ENCODE data around the gene FAM186B. TPM values are rescaled to one million over a fixed set of nuclear protein-coding genes. Genes with fewer than 3 reads are reported as not detected.

FAM186B gene
- total RNA-seq, 1 experiment from 2014 or later, result 0.46 TPM

DNA sequence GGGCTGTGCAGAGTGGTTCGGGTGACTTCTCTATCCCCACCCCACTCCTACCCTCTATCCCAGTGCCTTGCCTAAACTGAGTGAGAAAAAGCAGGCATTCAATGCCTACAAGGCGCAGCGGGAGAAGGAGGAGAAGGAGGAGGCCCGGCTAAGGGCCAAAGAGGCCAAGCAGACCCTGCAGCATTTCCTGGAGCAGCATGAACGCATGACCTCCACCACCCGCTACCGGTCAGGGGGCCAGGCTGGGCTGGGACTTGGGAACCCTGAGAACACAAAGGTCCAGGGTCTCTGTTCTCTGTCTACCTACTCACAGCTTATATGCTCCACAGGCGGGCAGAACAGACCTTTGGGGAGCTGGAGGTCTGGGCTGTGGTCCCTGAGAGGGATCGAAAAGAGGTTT is 29.6 kb upstream of the FAM186B start:
- H4K8ac ChIP-seq (replicated peaks; ENCODE audit: insufficient read length, low read depth, low read length), result no peak overlapping the region
- no peak overlapping the region for H2BK120ac ChIP-seq (ENCODE audit: low read depth, low read length, poor library complexity, severe bottlenecking)
- no peak overlapping the region for H2BK12ac ChIP-seq (ENCODE audit: insufficient read length, low read depth, low read length)
- no peak overlapping the region for H3K4me2 ChIP-seq (ENCODE audit: insufficient read depth, insufficient read length, low read length)
- WGBS (ENCODE audit: extremely low coverage, insufficient read length, low lambda C conversion rate), result no CpG with 5 or more reads among the region's 9 CpGs
- H3K23ac ChIP-seq (ENCODE audit: insufficient read length, low read depth, low read length), result no peak overlapping the region
- H3K4me3 Mint-ChIP-seq, result no peak overlapping the region
- H3K9me3 Mint-ChIP-seq, result no peaks in the 10 kb centered on the region
- H3K4me1 ChIP-seq (ENCODE audit: insufficient read depth, low read length), result peaks cover 5% of the 10 kb centered on the region; the same call in 1 of the 2 replicates
- no peak overlapping the region for H3K14ac ChIP-seq (ENCODE audit: insufficient read depth, low read length)
- H3K56ac ChIP-seq (ENCODE audit: insufficient read length, low read depth, low read length), result no peak overlapping the region
- no peak overlapping the region for H3K4ac ChIP-seq (ENCODE audit: low read depth, low read length)
- H3K23me2 ChIP-seq (ENCODE audit: insufficient read length, low read depth, low read length, poor library complexity, severe bottlenecking), result peaks cover 3% of the 10 kb centered on the region
- H2AK5ac ChIP-seq (ENCODE audit: insufficient read length, low read length), result no peak overlapping the region
- H2BK20ac ChIP-seq (ENCODE audit: low read depth, low read length, poor library complexity, severe bottlenecking), result no peak overlapping the region
- H3K9me3 ChIP-seq (ENCODE audit: control insufficient read depth, low read depth, low read length), result no peaks in the 10 kb centered on the region
- DNase-seq, result no peak
- H3T11ph ChIP-seq (ENCODE audit: low read length), result no peak overlapping the region
- H3K18ac ChIP-seq (ENCODE audit: insufficient read length, low read depth, low read length), result no peak overlapping the region
- peaks cover 11 to 32% (median 27%) of the 10 kb centered on the region in 3 experiments; a peak in 6 of 7 replicates for H3K36me3 Mint-ChIP-seq (ENCODE audit: insufficient read depth in 1 of 3, low read depth in 3 of 3)
- no peaks in the 10 kb centered on the region for H4K20me1 ChIP-seq (ENCODE audit: control insufficient read depth, insufficient read depth, insufficient read length)
- no peak overlapping the region for H3K27ac ChIP-seq (ENCODE audit: insufficient read length, low read depth, low read length)
- H3K79me2 ChIP-seq (ENCODE audit: insufficient read depth, low read length), result no peaks in the 10 kb centered on the region
- H3K27ac Mint-ChIP-seq, result peak overlapping the region in 2 of 3 experiments; percentile 72 to 87; a peak in 4 of 7 replicates
- peaks cover 18 to 22% of the 10 kb centered on the region in 2 experiments for H3K4me1 Mint-ChIP-seq
- H3K79me1 ChIP-seq (ENCODE audit: insufficient read depth, low read depth, low read length, poor library complexity, severe bottlenecking), result no peaks in the 10 kb centered on the region
- H3K27me3 Mint-ChIP-seq (ENCODE audit: low read depth), result no peaks in the 10 kb centered on the region; the same call in none of the 2 replicates
- TF ChIP-seq, protein P1, sequence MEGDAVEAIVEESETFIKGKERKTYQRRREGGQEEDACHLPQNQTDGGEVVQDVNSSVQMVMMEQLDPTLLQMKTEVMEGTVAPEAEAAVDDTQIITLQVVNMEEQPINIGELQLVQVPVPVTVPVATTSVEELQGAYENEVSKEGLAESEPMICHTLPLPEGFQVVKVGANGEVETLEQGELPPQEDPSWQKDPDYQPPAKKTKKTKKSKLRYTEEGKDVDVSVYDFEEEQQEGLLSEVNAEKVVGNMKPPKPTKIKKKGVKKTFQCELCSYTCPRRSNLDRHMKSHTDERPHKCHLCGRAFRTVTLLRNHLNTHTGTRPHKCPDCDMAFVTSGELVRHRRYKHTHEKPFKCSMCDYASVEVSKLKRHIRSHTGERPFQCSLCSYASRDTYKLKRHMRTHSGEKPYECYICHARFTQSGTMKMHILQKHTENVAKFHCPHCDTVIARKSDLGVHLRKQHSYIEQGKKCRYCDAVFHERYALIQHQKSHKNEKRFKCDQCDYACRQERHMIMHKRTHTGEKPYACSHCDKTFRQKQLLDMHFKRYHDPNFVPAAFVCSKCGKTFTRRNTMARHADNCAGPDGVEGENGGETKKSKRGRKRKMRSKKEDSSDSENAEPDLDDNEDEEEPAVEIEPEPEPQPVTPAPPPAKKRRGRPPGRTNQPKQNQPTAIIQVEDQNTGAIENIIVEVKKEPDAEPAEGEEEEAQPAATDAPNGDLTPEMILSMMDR (conservative IDR thresholded peaks at IDR 0.05), result no peak
- H3K27me3 ChIP-seq (ENCODE audit: insufficient read depth, low read length), result no peaks in the 10 kb centered on the region
- no peak overlapping the region for H2BK5ac ChIP-seq (ENCODE audit: insufficient read length, low read length)
- H2AFZ ChIP-seq (ENCODE audit: low read length), result no peak overlapping the region
- no peak overlapping the region for H4K91ac ChIP-seq (ENCODE audit: insufficient read length, low read depth, low read length)
- H4K5ac ChIP-seq (ENCODE audit: insufficient read length, low read depth, low read length), result no peak overlapping the region
- no peak overlapping the region for H3K9ac ChIP-seq (ENCODE audit: extremely low read depth, insufficient read length, low read length)
- no peak overlapping the region for H2BK15ac ChIP-seq (ENCODE audit: low read depth, low read length)
